ENCODE data around the gene NT5DC4.

Gene NT5DC4

GRCh38 chr2:112784199-112785189 is 63.7 kb downstream of the NT5DC4 start, which contains the start of gene IL1A:
IL1A (minus strand) TSS chr2:112784493; CDS start chr2:112783770, 723 bp downstream.
- DNase-seq (ENCODE audit: low read depth in 2 of 2): no peak

GRCh38 chr2:112787294-112787693 is 66.5 kb downstream of the NT5DC4 start:
- no peak for DNase-seq (ENCODE audit: low read depth in 2 of 2)

- no peak for DNase-seq (ENCODE audit: low read depth in 2 of 2)
These were observed 67.0 kb downstream of the NT5DC4 start for GRCh38 chr2:112787729-112788393.

GRCh38 chr2:112788653-112789052 is 67.8 kb downstream of the NT5DC4 start:
- no peak for DNase-seq (ENCODE audit: low read depth in 2 of 2)

All from stimulated activated CD4-positive, alpha-beta T cell treated with anti-CD3 and anti-CD28 coated beads, Interleukin-12 subunit alpha, Interleukin-12 subunit beta, amount 100 ng/mL, for 24 hours (primary cell).